ENCODE measurements around the gene C6orf132.

The C6orf132 gene

GRCh38 chr6:42104804-42105125 is 37.7 kb downstream of the C6orf132 start:
- Histone ChIP-seq H3K27ac (ENCODE audit: extremely low read depth, low read depth, low read length) (no peak overlapping the region), H3K36me3 (ENCODE audit: control insufficient read depth in 2 of 2, insufficient read depth in 1 of 2, low read length in 2 of 2) (no peaks in the 10 kb centered on the region), H3K4me3 (ENCODE audit: low read depth, low read length) (no peak overlapping the region), H3K9me3 (ENCODE audit: control insufficient read depth, insufficient read depth, low read depth, low read length) (no peaks in the 10 kb centered on the region), H3K4me1 (ENCODE audit: control insufficient read depth, insufficient read depth, low read length) (no peaks in the 10 kb centered on the region)
- POLR2A ChIA-PET: no interaction called here
- TF ChIP-seq PRDM10 (tag by site-specific recombination; IDR thresholded peaks at IDR 0.05) (no peak), SP3 (tag by site-specific recombination; IDR thresholded peaks at IDR 0.05) (no peak), TRIM28 (IDR thresholded peaks at IDR 0.05; ENCODE audit: borderline replicate concordance, low read length) (no peak), ZNF623 (tag by site-specific recombination; IDR thresholded peaks at IDR 0.05) (no peak), ZNF571 (tag by site-specific recombination; IDR thresholded peaks at IDR 0.05) (no peak), ZNF140 (tag by site-specific recombination; IDR thresholded peaks at IDR 0.05) (no peak), ZNF280C (tag by site-specific recombination; IDR thresholded peaks at IDR 0.05) (no peak), PATZ1 (tag by site-specific recombination; IDR thresholded peaks at IDR 0.05) (no peak)
- CTCF ChIA-PET: interaction anchor here (0.5 to 3.1 kb wide), 3 partner anchors 10 to 434 kb away, joined by 3 to 7 read pairs (median 4); no protein-coding TSS in a partner anchor

GRCh38 chr6:42104095-42104803 is 38.2 kb downstream of the C6orf132 start:
- TF ChIP-seq ATF2 (tag by site-specific recombination; IDR thresholded peaks at IDR 0.05; ENCODE audit: low read depth): no peak
- TF ChIP-seq ZNF791 (tag by site-specific recombination; IDR thresholded peaks at IDR 0.05): no peak
- no peak for TF ChIP-seq KLF8 (tag by site-specific recombination; IDR thresholded peaks at IDR 0.05)
- Histone ChIP-seq H3K27ac (ENCODE audit: extremely low read depth, low read depth, low read length) (no peak overlapping the region), H3K9me3 (ENCODE audit: control insufficient read depth, insufficient read depth, low read depth, low read length) (no peaks in the 10 kb centered on the region), H3K4me3 (ENCODE audit: low read depth, low read length) (no peak overlapping the region), H3K4me1 (ENCODE audit: control insufficient read depth, insufficient read depth, low read length) (no peaks in the 10 kb centered on the region), H3K36me3 (ENCODE audit: control insufficient read depth in 2 of 2, insufficient read depth in 1 of 2, low read length in 2 of 2) (no peaks in the 10 kb centered on the region)
- ChIA-PET POLR2A (no interaction called here), CTCF (interaction anchor here (0.6 to 3.1 kb wide), 6 partner anchors 9 to 434 kb away, joined by 3 to 7 read pairs (median 4); no protein-coding TSS in a partner anchor)

- no peaks in the 10 kb centered on the region for H3K36me3 ChIP-seq (ENCODE audit: control insufficient read depth in 2 of 2, insufficient read depth in 1 of 2, low read length in 2 of 2)
- H3K4me1 ChIP-seq (ENCODE audit: control insufficient read depth, insufficient read depth, low read length): no peaks in the 10 kb centered on the region
- ChIA-PET POLR2A (no interaction called here), CTCF (interaction anchor here (1.0 to 3.1 kb wide), 5 partner anchors 9 to 32 kb away, joined by 3 to 7 read pairs (median 4); no protein-coding TSS in a partner anchor)
- no peak overlapping the region for H3K4me3 ChIP-seq (ENCODE audit: low read depth, low read length)
- H3K27ac ChIP-seq (ENCODE audit: extremely low read depth, low read depth, low read length): no peak overlapping the region
- no peaks in the 10 kb centered on the region for H3K9me3 ChIP-seq (ENCODE audit: control insufficient read depth, insufficient read depth, low read depth, low read length)
- TF ChIP-seq ZNF629 (tag by site-specific recombination; IDR thresholded peaks at IDR 0.05) (no peak), ZNF132 (tag by site-specific recombination; IDR thresholded peaks at IDR 0.05; ENCODE audit: borderline replicate concordance) (no peak), TRIM28 (IDR thresholded peaks at IDR 0.05; ENCODE audit: borderline replicate concordance, low read length) (no peak), ZNF571 (tag by site-specific recombination; IDR thresholded peaks at IDR 0.05) (no peak), GLIS2 (tag by site-specific recombination; IDR thresholded peaks at IDR 0.05) (no peak), ZSCAN23 (tag by site-specific recombination; IDR thresholded peaks at IDR 0.05) (no peak), ZNF777 (tag by site-specific recombination; IDR thresholded peaks at IDR 0.05; ENCODE audit: borderline replicate concordance) (no peak), KLF7 (tag by site-specific recombination; IDR thresholded peaks at IDR 0.05; ENCODE audit: borderline replicate concordance) (no peak), ZNF837 (tag by site-specific recombination; IDR thresholded peaks at IDR 0.05) (no peak), ZNF48 (tag by site-specific recombination; IDR thresholded peaks at IDR 0.05) (no peak), ZNF26 (tag by site-specific recombination; IDR thresholded peaks at IDR 0.05) (no peak)
Measured at GRCh38 chr6:42103753-42104094, 38.7 kb downstream of the C6orf132 start.
